Mucosa of stomach (tissue), 1 donor: ENCODE data around the gene NOX3.

Source experiments
- H3K27me3 ChIP-seq: one replicate; pipeline ENCODE4 v1.7.0; 2013; ENCODE audit warnings: mild to moderate bottlenecking, low read length; ENCODE audit not compliant: control insufficient read depth, insufficient read depth
- H3K36me3 ChIP-seq: one replicate; pipeline ENCODE4 v1.7.0; 2013; ENCODE audit warnings: low read length; ENCODE audit not compliant: control insufficient read depth, insufficient read depth
- H3K4me1 ChIP-seq: one replicate; pipeline ENCODE4 v1.7.0; 2013; ENCODE audit warnings: mild to moderate bottlenecking, low read length; ENCODE audit not compliant: control insufficient read depth, insufficient read depth
- H3K4me3 ChIP-seq: one replicate; pipeline ENCODE4 v1.7.0; 2013; ENCODE audit warnings: low read length
- H3K9ac ChIP-seq: one replicate; pipeline ENCODE4 v1.7.0; 2013; ENCODE audit warnings: mild to moderate bottlenecking, low read length, moderate library complexity
- H3K9me3 ChIP-seq: one replicate; pipeline ENCODE4 v1.7.0; 2013; ENCODE audit warnings: mild to moderate bottlenecking, low read length, moderate library complexity; ENCODE audit not compliant: control insufficient read depth
- donor health status: Pancreatic carcinoma.

Gene NOX3

GRCh38 chr6:155442562-155442961 is 13.1 kb downstream of the NOX3 start:
- Histone ChIP-seq H3K4me1 (no peaks in the 10 kb centered on the region), H3K36me3 (no peaks in the 10 kb centered on the region), H3K9ac (no peak overlapping the region), H3K9me3 (no peaks in the 10 kb centered on the region), H3K4me3 (no peak overlapping the region), H3K27me3 (no peaks in the 10 kb centered on the region)

- no peaks in the 10 kb centered on the region for H3K36me3 ChIP-seq
- H3K4me1 ChIP-seq: no peaks in the 10 kb centered on the region
- no peak overlapping the region for H3K9ac ChIP-seq
- H3K9me3 ChIP-seq: no peaks in the 10 kb centered on the region
- no peaks in the 10 kb centered on the region for H3K27me3 ChIP-seq
- no peak overlapping the region for H3K4me3 ChIP-seq
Observed at GRCh38 chr6:155441112-155441465, 14.6 kb downstream of the NOX3 start.

- Histone ChIP-seq H3K9ac (no peak overlapping the region), H3K9me3 (no peaks in the 10 kb centered on the region), H3K27me3 (no peaks in the 10 kb centered on the region), H3K36me3 (no peaks in the 10 kb centered on the region), H3K4me3 (no peak overlapping the region), H3K4me1 (no peaks in the 10 kb centered on the region)
Observed at GRCh38 chr6:155440398-155441111, 15.1 kb downstream of the NOX3 start.

- Histone ChIP-seq H3K9me3 (no peaks in the 10 kb centered on the region), H3K9ac (no peak overlapping the region), H3K27me3 (no peaks in the 10 kb centered on the region), H3K4me1 (no peaks in the 10 kb centered on the region), H3K36me3 (no peaks in the 10 kb centered on the region), H3K4me3 (no peak overlapping the region)
Observed at GRCh38 chr6:155439376-155439775, 16.3 kb downstream of the NOX3 start.

GRCh38 chr6:155436981-155437749 is 18.5 kb downstream of the NOX3 start:
- H3K9me3 ChIP-seq: no peaks in the 10 kb centered on the region
- no peak overlapping the region for H3K4me3 ChIP-seq
- no peaks in the 10 kb centered on the region for H3K36me3 ChIP-seq
- no peak overlapping the region for H3K9ac ChIP-seq
- no peaks in the 10 kb centered on the region for H3K4me1 ChIP-seq
- H3K27me3 ChIP-seq: no peaks in the 10 kb centered on the region

- no peak overlapping the region for H3K9ac ChIP-seq
- no peaks in the 10 kb centered on the region for H3K36me3 ChIP-seq
- no peak overlapping the region for H3K4me3 ChIP-seq
- H3K27me3 ChIP-seq: no peaks in the 10 kb centered on the region
- no peaks in the 10 kb centered on the region for H3K4me1 ChIP-seq
- no peaks in the 10 kb centered on the region for H3K9me3 ChIP-seq
Observed at GRCh38 chr6:155434829-155435423, 20.7 kb downstream of the NOX3 start.

GRCh38 chr6:155434096-155434495 is 21.5 kb downstream of the NOX3 start:
- no peak overlapping the region for H3K9ac ChIP-seq
- no peaks in the 10 kb centered on the region for H3K27me3 ChIP-seq
- no peaks in the 10 kb centered on the region for H3K36me3 ChIP-seq
- no peak overlapping the region for H3K4me3 ChIP-seq
- H3K4me1 ChIP-seq: no peaks in the 10 kb centered on the region
- H3K9me3 ChIP-seq: no peaks in the 10 kb centered on the region

- no peak overlapping the region for H3K9ac ChIP-seq
- H3K4me1 ChIP-seq: no peaks in the 10 kb centered on the region
- H3K4me3 ChIP-seq: no peak overlapping the region
- no peaks in the 10 kb centered on the region for H3K27me3 ChIP-seq
- H3K36me3 ChIP-seq: no peaks in the 10 kb centered on the region
- H3K9me3 ChIP-seq: no peaks in the 10 kb centered on the region
Observed at GRCh38 chr6:155432293-155432692, 23.3 kb downstream of the NOX3 start.

GRCh38 chr6:155429321-155429893 is 26.2 kb downstream of the NOX3 start:
- H3K4me3 ChIP-seq: no peak overlapping the region
- H3K36me3 ChIP-seq: no peaks in the 10 kb centered on the region
- H3K9me3 ChIP-seq: no peaks in the 10 kb centered on the region
- no peaks in the 10 kb centered on the region for H3K27me3 ChIP-seq
- no peaks in the 10 kb centered on the region for H3K4me1 ChIP-seq
- no peak overlapping the region for H3K9ac ChIP-seq

- Histone ChIP-seq H3K36me3 (no peaks in the 10 kb centered on the region), H3K9me3 (no peaks in the 10 kb centered on the region), H3K27me3 (no peaks in the 10 kb centered on the region), H3K4me1 (no peaks in the 10 kb centered on the region), H3K9ac (no peak overlapping the region), H3K4me3 (no peak overlapping the region)
Observed at GRCh38 chr6:155426408-155426945, 29.2 kb downstream of the NOX3 start.

- Histone ChIP-seq H3K36me3 (no peaks in the 10 kb centered on the region), H3K9me3 (no peaks in the 10 kb centered on the region), H3K4me1 (no peaks in the 10 kb centered on the region), H3K9ac (no peak overlapping the region), H3K27me3 (no peaks in the 10 kb centered on the region), H3K4me3 (no peak overlapping the region)
Observed at GRCh38 chr6:155424181-155424580, 31.5 kb downstream of the NOX3 start.

- no peak overlapping the region for H3K9ac ChIP-seq
- peaks cover 5% of the 10 kb centered on the region for H3K4me1 ChIP-seq
- no peaks in the 10 kb centered on the region for H3K9me3 ChIP-seq
- no peaks in the 10 kb centered on the region for H3K36me3 ChIP-seq
- H3K4me3 ChIP-seq: no peak overlapping the region
- no peaks in the 10 kb centered on the region for H3K27me3 ChIP-seq
Observed at GRCh38 chr6:155422635-155423034, 33.0 kb downstream of the NOX3 start.
